Measurements from ENCODE around the gene NPPC.

The NPPC gene

GRCh38 chr2:231890896-231891513, 35.2 kb downstream of the NPPC start:
- TF ChIP-seq ZFP30 (CRISPR knock-in tag; IDR thresholded peaks at IDR 0.05) (no peak), ESRRG (CRISPR knock-in tag; IDR thresholded peaks at IDR 0.05) (no peak), ZFP3 (CRISPR knock-in tag; IDR thresholded peaks at IDR 0.05) (no peak), TOX (CRISPR knock-in tag; IDR thresholded peaks at IDR 0.05; ENCODE audit: borderline replicate concordance) (no peak), ZNF8 (CRISPR knock-in tag; IDR thresholded peaks at IDR 0.05) (no peak), TSHZ2 (CRISPR knock-in tag; IDR thresholded peaks at IDR 0.05) (no peak), SNAI2 (CRISPR knock-in tag; IDR thresholded peaks at IDR 0.05) (no peak), RARB (CRISPR knock-in tag; IDR thresholded peaks at IDR 0.05) (no peak), ARNTL (CRISPR knock-in tag; IDR thresholded peaks at IDR 0.05; ENCODE audit: borderline replicate concordance, low read depth) (no peak), BACH2 (CRISPR knock-in tag; IDR thresholded peaks at IDR 0.05; ENCODE audit: borderline replicate concordance) (no peak)
- no peak for ATAC-seq

- ATAC-seq = no peak
- no peak for TF ChIP-seq SNAI2 (CRISPR knock-in tag; IDR thresholded peaks at IDR 0.05)
- TF ChIP-seq PPARA (CRISPR knock-in tag; IDR thresholded peaks at IDR 0.05; ENCODE audit: borderline replicate concordance) = no peak
- no peak for TF ChIP-seq TOX (CRISPR knock-in tag; IDR thresholded peaks at IDR 0.05; ENCODE audit: borderline replicate concordance)
These were observed 38.4 kb downstream of the NPPC start for GRCh38 chr2:231887756-231888155.

GRCh38 chr2:231886071-231886681, 40.0 kb downstream of the NPPC start:
- no peak for ATAC-seq
- TF ChIP-seq ZNF565 (CRISPR knock-in tag; conservative IDR thresholded peaks at IDR 0.05; ENCODE audit: low read depth) = no peak
- TF ChIP-seq OSR1 (CRISPR knock-in tag; IDR thresholded peaks at IDR 0.05) = no peak
- no peak for TF ChIP-seq POU6F1 (CRISPR knock-in tag; IDR thresholded peaks at IDR 0.05; ENCODE audit: borderline replicate concordance, low read depth)
- TF ChIP-seq CREB5 (CRISPR knock-in tag; IDR thresholded peaks at IDR 0.05; ENCODE audit: low read depth) = no peak
- no peak for TF ChIP-seq RARB (CRISPR knock-in tag; IDR thresholded peaks at IDR 0.05)
- TF ChIP-seq TSHZ2 (CRISPR knock-in tag; IDR thresholded peaks at IDR 0.05) = no peak
- no peak for TF ChIP-seq PPARA (CRISPR knock-in tag; IDR thresholded peaks at IDR 0.05; ENCODE audit: borderline replicate concordance)
- no peak for TF ChIP-seq ISL1 (CRISPR knock-in tag; IDR thresholded peaks at IDR 0.05)
- no peak for TF ChIP-seq ARNTL (CRISPR knock-in tag; IDR thresholded peaks at IDR 0.05; ENCODE audit: borderline replicate concordance, low read depth)
- TF ChIP-seq ESRRG (CRISPR knock-in tag; IDR thresholded peaks at IDR 0.05) = no peak
- no peak for TF ChIP-seq ZC3H10 (CRISPR knock-in tag; IDR thresholded peaks at IDR 0.05)
- TF ChIP-seq GLIS3 (CRISPR knock-in tag; IDR thresholded peaks at IDR 0.05) = no peak
- no peak for TF ChIP-seq PATZ1 (CRISPR knock-in tag; IDR thresholded peaks at IDR 0.05; ENCODE audit: borderline replicate concordance)
- no peak for TF ChIP-seq SNAI2 (CRISPR knock-in tag; IDR thresholded peaks at IDR 0.05)
- TF ChIP-seq TOX (CRISPR knock-in tag; IDR thresholded peaks at IDR 0.05; ENCODE audit: borderline replicate concordance) = no peak
- TF ChIP-seq CSRNP3 (CRISPR knock-in tag; IDR thresholded peaks at IDR 0.05) = no peak
- TF ChIP-seq CSDC2 (CRISPR knock-in tag; IDR thresholded peaks at IDR 0.05) = no peak
- TF ChIP-seq ZFP30 (CRISPR knock-in tag; IDR thresholded peaks at IDR 0.05) = no peak
- no peak for TF ChIP-seq BACH2 (CRISPR knock-in tag; IDR thresholded peaks at IDR 0.05; ENCODE audit: borderline replicate concordance)
- TF ChIP-seq ZNF8 (CRISPR knock-in tag; IDR thresholded peaks at IDR 0.05) = no peak

Measured in SK-N-SH treated with all-trans-retinoic acid at 6 μM for 48 hours (cell line).